Measurements from ENCODE around the gene ROR1. TPM values are rescaled to one million over a fixed set of nuclear protein-coding genes. Genes with fewer than 3 reads are reported as not detected.

Gene ROR1
- total RNA-seq, 4 donors from 2014 or later: 10.6 to 21.7 (median 15.1) TPM

- H3K4me1 ChIP-seq: peaks cover 12% of the 10 kb centered on the region
- H3K9me3 ChIP-seq: peaks cover 2% of the 10 kb centered on the region
- H3K36me3 ChIP-seq: no peaks in the 10 kb centered on the region
- WGBS: 34% methylated on average over 9 of the region's 9 CpGs
- peak overlapping the region; percentile 14 for H3K4me3 ChIP-seq
- no peak for DNase-seq (ENCODE audit: low spot score in 2 of 2)
- H3K27me3 ChIP-seq: no peaks in the 10 kb centered on the region
- peak in 1 of 3 donors; percentile 25 for TF ChIP-seq POLR2AphosphoS5 (IDR thresholded peaks at IDR 0.05)
- TF ChIP-seq POLR2A (IDR thresholded peaks at IDR 0.05): no peak
- TF ChIP-seq CTCF (IDR thresholded peaks at IDR 0.05): no peak
- H3K27ac ChIP-seq: peak overlapping the region; percentile 52
Observed at GRCh38 chr1:63731117-63732043, 42.4 kb upstream of the ROR1 start.

GRCh38 chr1:63732666-63733065 is 41.2 kb upstream of the ROR1 start:
- Histone ChIP-seq H3K27ac (no peak overlapping the region), H3K27me3 (no peaks in the 10 kb centered on the region), H3K9me3 (peaks cover 2% of the 10 kb centered on the region), H3K4me1 (peaks cover 12% of the 10 kb centered on the region), H3K4me3 (no peak overlapping the region), H3K36me3 (no peaks in the 10 kb centered on the region)
- no peak for DNase-seq (ENCODE audit: low spot score in 2 of 2)
- TF ChIP-seq POLR2AphosphoS5 (IDR thresholded peaks at IDR 0.05) (no peak), EP300 (IDR thresholded peaks at IDR 0.05) (no peak), POLR2A (IDR thresholded peaks at IDR 0.05) (no peak), CTCF (IDR thresholded peaks at IDR 0.05) (no peak)
- 92% methylated on average over 1 of the region's 1 CpG for WGBS

- Histone ChIP-seq H3K9me3 (peaks cover 2% of the 10 kb centered on the region), H3K4me1 (peaks cover 3% of the 10 kb centered on the region), H3K4me3 (no peak overlapping the region), H3K27me3 (no peaks in the 10 kb centered on the region), H3K27ac (no peak overlapping the region), H3K36me3 (no peaks in the 10 kb centered on the region)
- WGBS: 95% methylated on average over 1 of the region's 1 CpG
- no peak for DNase-seq (ENCODE audit: low spot score in 2 of 2)
- TF ChIP-seq CTCF (IDR thresholded peaks at IDR 0.05) (no peak), POLR2AphosphoS5 (IDR thresholded peaks at IDR 0.05) (no peak), POLR2A (IDR thresholded peaks at IDR 0.05) (no peak), EP300 (IDR thresholded peaks at IDR 0.05) (no peak)
Observed at GRCh38 chr1:63738772-63739171, 35.0 kb upstream of the ROR1 start.

- H3K4me1 ChIP-seq: peaks cover 3% of the 10 kb centered on the region
- H3K9me3 ChIP-seq: peaks cover 2% of the 10 kb centered on the region
- TF ChIP-seq EP300 (IDR thresholded peaks at IDR 0.05) (no peak), POLR2AphosphoS5 (IDR thresholded peaks at IDR 0.05) (no peak), CTCF (IDR thresholded peaks at IDR 0.05) (no peak), POLR2A (IDR thresholded peaks at IDR 0.05) (no peak)
- no peak overlapping the region for H3K27ac ChIP-seq
- no peaks in the 10 kb centered on the region for H3K36me3 ChIP-seq
- no peaks in the 10 kb centered on the region for H3K27me3 ChIP-seq
- DNase-seq (ENCODE audit: low spot score in 2 of 2): no peak
- no peak overlapping the region for H3K4me3 ChIP-seq
- 67% methylated on average over 2 of the region's 2 CpGs for WGBS
Observed at GRCh38 chr1:63739452-63739851, 34.4 kb upstream of the ROR1 start.

GRCh38 chr1:63740432-63740831 is 33.4 kb upstream of the ROR1 start:
- DNase-seq (ENCODE audit: low spot score in 2 of 2): no peak
- Histone ChIP-seq H3K27me3 (no peaks in the 10 kb centered on the region), H3K9me3 (peaks cover 2% of the 10 kb centered on the region), H3K36me3 (no peaks in the 10 kb centered on the region), H3K4me1 (peaks cover 3% of the 10 kb centered on the region), H3K4me3 (no peak overlapping the region), H3K27ac (no peak overlapping the region)
- WGBS: 65% methylated on average over 2 of the region's 2 CpGs
- no peak for TF ChIP-seq POLR2AphosphoS5 (IDR thresholded peaks at IDR 0.05)
- no peak for TF ChIP-seq POLR2A (IDR thresholded peaks at IDR 0.05)

All from suprapubic skin (tissue), 4 donors.